SK-N-DZ (cell line): ENCODE data around the gene SMG5.

ENCODE experiments used
- DNase-seq: peaks from one replicate; pipeline ENCODE4 v3.0.0-alpha.2; 2015; ENCODE audit warnings: low spot score

Gene SMG5

GRCh38 chr1:156281281-156281680 lies 1.3 kb downstream of the SMG5 start:
- DNase-seq: no peak

GRCh38 chr1:156279837-156280236 lies 2.8 kb downstream of the SMG5 start:
- DNase-seq: no peak

- no peak for DNase-seq
These were observed 5.7 kb downstream of the SMG5 start for GRCh38 chr1:156276966-156277381.

GRCh38 chr1:156276532-156276931 lies 6.1 kb downstream of the SMG5 start:
- no peak for DNase-seq

GRCh38 chr1:156270314-156270713 lies 12.3 kb downstream of the SMG5 start:
- DNase-seq: no peak

GRCh38 chr1:156268336-156268735 lies 14.3 kb downstream of the SMG5 start:
- DNase-seq: no peak

- no peak for DNase-seq
These were observed 16.6 kb downstream of the SMG5 start for GRCh38 chr1:156266051-156266450.

- DNase-seq: no peak
These were observed 19.4 kb downstream of the SMG5 start for GRCh38 chr1:156263288-156263655.

GRCh38 chr1:156262461-156263287 lies 20.0 kb downstream of the SMG5 start:
- DNase-seq: no peak

- DNase-seq: no peak
These were observed 21.7 kb downstream of the SMG5 start for GRCh38 chr1:156260896-156261295.

- DNase-seq: no peak
These were observed 22.8 kb downstream of the SMG5 start for GRCh38 chr1:156259805-156260204.

- DNase-seq: no peak
These were observed 23.8 kb downstream of the SMG5 start for GRCh38 chr1:156258859-156259258.

- DNase-seq: no peak
These were observed 24.9 kb downstream of the SMG5 start for GRCh38 chr1:156257711-156258110.

- DNase-seq: no peak
These were observed 29.0 kb downstream of the SMG5 start for GRCh38 chr1:156253634-156254033.

- DNase-seq: peak; percentile 100
These were observed 31.1 kb downstream of the SMG5 start for GRCh38 chr1:156251527-156251926.

GRCh38 chr1:156249593-156249992 lies 33.0 kb downstream of the SMG5 start:
- no peak for DNase-seq

- DNase-seq: no peak
These were observed 34.3 kb downstream of the SMG5 start for GRCh38 chr1:156248323-156248683.

- no peak for DNase-seq
These were observed 34.9 kb downstream of the SMG5 start, which contains the start of gene PAQR6 for GRCh38 chr1:156247460-156248322. PAQR6 (minus strand) TSS chr1:156248056; CDS start chr1:156246731, 1,325 bp downstream.

- no peak for DNase-seq
These were observed 35.7 kb downstream of the SMG5 start for GRCh38 chr1:156246781-156247459.

GRCh38 chr1:156246241-156246780 lies 36.3 kb downstream of the SMG5 start:
- no peak for DNase-seq

GRCh38 chr1:156245451-156246232 lies 37.0 kb downstream of the SMG5 start:
- DNase-seq: no peak
